ENCODE measurements around the gene KCNG2.

The KCNG2 gene

GRCh38 chr18:79779700-79780190 is 18.0 kb upstream of the KCNG2 start:
- H3K4me3 ChIP-seq (ENCODE audit: low read length) = no peak overlapping the region
- no peaks in the 10 kb centered on the region for H3K36me3 ChIP-seq (replicated peaks; ENCODE audit: low read depth, low read length)
- no peak overlapping the region for H2AFZ ChIP-seq (ENCODE audit: low read depth, low read length)
- H4K20me1 ChIP-seq (ENCODE audit: insufficient read depth, low read length) = no peaks in the 10 kb centered on the region
- peaks cover 21% of the 10 kb centered on the region for H3K27me3 ChIP-seq (ENCODE audit: low read depth, low read length)
- H3K4me2 ChIP-seq (ENCODE audit: low read length) = no peak overlapping the region
- H3K27ac ChIP-seq (ENCODE audit: low read length) = no peak overlapping the region
- TF ChIP-seq EZH2phosphoT487 (IDR thresholded peaks at IDR 0.05; ENCODE audit: low read depth) = no peak
- TF ChIP-seq, protein P1, sequence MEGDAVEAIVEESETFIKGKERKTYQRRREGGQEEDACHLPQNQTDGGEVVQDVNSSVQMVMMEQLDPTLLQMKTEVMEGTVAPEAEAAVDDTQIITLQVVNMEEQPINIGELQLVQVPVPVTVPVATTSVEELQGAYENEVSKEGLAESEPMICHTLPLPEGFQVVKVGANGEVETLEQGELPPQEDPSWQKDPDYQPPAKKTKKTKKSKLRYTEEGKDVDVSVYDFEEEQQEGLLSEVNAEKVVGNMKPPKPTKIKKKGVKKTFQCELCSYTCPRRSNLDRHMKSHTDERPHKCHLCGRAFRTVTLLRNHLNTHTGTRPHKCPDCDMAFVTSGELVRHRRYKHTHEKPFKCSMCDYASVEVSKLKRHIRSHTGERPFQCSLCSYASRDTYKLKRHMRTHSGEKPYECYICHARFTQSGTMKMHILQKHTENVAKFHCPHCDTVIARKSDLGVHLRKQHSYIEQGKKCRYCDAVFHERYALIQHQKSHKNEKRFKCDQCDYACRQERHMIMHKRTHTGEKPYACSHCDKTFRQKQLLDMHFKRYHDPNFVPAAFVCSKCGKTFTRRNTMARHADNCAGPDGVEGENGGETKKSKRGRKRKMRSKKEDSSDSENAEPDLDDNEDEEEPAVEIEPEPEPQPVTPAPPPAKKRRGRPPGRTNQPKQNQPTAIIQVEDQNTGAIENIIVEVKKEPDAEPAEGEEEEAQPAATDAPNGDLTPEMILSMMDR (IDR thresholded peaks at IDR 0.05; ENCODE audit: low read depth, low read length) = no peak
- H3K4me1 ChIP-seq (ENCODE audit: low read length) = no peaks in the 10 kb centered on the region
- H3K9ac ChIP-seq (ENCODE audit: low read length) = no peak overlapping the region
- H3K9me3 ChIP-seq (ENCODE audit: insufficient read depth, low read length) = no peaks in the 10 kb centered on the region
- no peaks in the 10 kb centered on the region for H3K79me2 ChIP-seq (ENCODE audit: low read length)

DNA sequence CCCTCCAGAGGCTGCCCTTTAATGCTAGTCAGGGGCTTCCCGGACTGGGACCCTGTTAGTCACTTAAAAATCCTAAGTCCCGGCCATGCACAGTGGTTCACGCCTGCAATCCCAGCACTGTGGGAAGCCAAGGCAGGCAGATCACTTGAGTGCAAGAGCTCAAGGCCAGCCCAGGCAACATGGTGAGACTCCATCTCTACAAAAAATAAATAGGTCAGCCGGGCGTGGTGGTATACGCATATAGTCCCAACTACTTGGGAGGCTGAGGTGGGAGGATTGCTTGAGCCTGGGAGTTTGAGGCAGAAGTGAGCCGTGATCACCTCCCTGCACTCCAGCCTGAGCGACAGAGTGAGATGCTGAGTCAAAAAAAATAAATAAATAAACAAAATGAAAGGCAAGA is 17.2 kb upstream of the KCNG2 start:
- Histone ChIP-seq H3K36me3 (replicated peaks; ENCODE audit: low read depth, low read length) (no peaks in the 10 kb centered on the region), H3K27me3 (ENCODE audit: low read depth, low read length) (peaks cover 21% of the 10 kb centered on the region), H3K27ac (ENCODE audit: low read length) (no peak overlapping the region), H3K4me1 (ENCODE audit: low read length) (no peaks in the 10 kb centered on the region), H4K20me1 (ENCODE audit: insufficient read depth, low read length) (no peaks in the 10 kb centered on the region), H3K4me2 (ENCODE audit: low read length) (no peak overlapping the region), H3K4me3 (ENCODE audit: low read length) (no peak overlapping the region), H3K79me2 (ENCODE audit: low read length) (no peaks in the 10 kb centered on the region), H2AFZ (ENCODE audit: low read depth, low read length) (no peak overlapping the region), H3K9me3 (ENCODE audit: insufficient read depth, low read length) (no peaks in the 10 kb centered on the region), H3K9ac (ENCODE audit: low read length) (no peak overlapping the region)
- TF ChIP-seq EZH2phosphoT487 (IDR thresholded peaks at IDR 0.05; ENCODE audit: low read depth) = no peak
- TF ChIP-seq, protein P1 (IDR thresholded peaks at IDR 0.05; ENCODE audit: low read depth, low read length) = no peak

- Histone ChIP-seq H3K27me3 (ENCODE audit: low read depth, low read length) (peaks cover 21% of the 10 kb centered on the region), H4K20me1 (ENCODE audit: insufficient read depth, low read length) (no peaks in the 10 kb centered on the region), H3K4me3 (ENCODE audit: low read length) (no peak overlapping the region), H3K9me3 (ENCODE audit: insufficient read depth, low read length) (no peaks in the 10 kb centered on the region), H3K4me2 (ENCODE audit: low read length) (no peak overlapping the region), H3K36me3 (replicated peaks; ENCODE audit: low read depth, low read length) (no peaks in the 10 kb centered on the region), H3K79me2 (ENCODE audit: low read length) (no peaks in the 10 kb centered on the region), H3K9ac (ENCODE audit: low read length) (no peak overlapping the region), H3K27ac (ENCODE audit: low read length) (no peak overlapping the region), H3K4me1 (ENCODE audit: low read length) (no peaks in the 10 kb centered on the region), H2AFZ (ENCODE audit: low read depth, low read length) (no peak overlapping the region)
- TF ChIP-seq, protein P1 (IDR thresholded peaks at IDR 0.05; ENCODE audit: low read depth, low read length) = no peak
Observed at GRCh38 chr18:79781331-79781941, 16.3 kb upstream of the KCNG2 start.

DNA sequence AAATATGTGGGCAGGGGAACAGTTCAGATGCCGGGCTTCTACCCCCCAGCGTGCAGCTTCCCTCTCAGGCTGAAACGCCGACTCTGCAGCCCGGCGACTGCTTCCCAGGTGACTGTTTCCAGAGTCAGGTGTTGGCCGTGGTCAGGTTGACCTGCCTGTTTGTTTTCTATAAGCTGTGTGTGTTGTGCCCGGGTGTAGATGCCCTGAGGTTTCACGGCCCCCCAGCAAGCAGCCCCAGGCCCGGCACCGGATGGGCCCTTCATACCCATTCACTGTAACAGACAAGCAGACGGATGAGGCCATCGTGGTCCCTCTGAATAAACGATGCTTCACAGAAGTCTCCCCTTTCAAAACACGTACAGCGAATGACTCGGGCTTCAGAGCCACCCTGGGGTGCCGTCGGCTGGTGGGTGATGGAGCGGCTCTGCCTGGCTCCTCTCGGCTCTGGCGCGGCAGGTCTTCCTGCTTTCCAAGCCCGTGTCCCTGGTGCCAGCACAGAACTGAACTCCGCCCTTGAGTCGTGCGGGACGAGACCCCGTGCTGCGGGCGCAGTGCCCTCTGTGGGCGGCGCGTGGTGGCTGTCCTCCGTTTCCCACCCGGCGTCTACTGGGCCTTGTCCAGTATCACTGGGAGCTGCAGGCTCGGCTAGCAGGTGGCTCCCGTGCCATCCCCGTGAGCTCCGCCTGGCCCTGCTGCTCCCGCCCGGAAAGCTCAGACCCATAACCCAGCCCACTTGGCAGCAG is 15.0 kb upstream of the KCNG2 start:
- no peak overlapping the region for H3K9ac ChIP-seq (ENCODE audit: low read length)
- no peak overlapping the region for H2AFZ ChIP-seq (ENCODE audit: low read depth, low read length)
- no peak overlapping the region for H3K27ac ChIP-seq (ENCODE audit: low read length)
- H4K20me1 ChIP-seq (ENCODE audit: insufficient read depth, low read length) = no peaks in the 10 kb centered on the region
- no peaks in the 10 kb centered on the region for H3K79me2 ChIP-seq (ENCODE audit: low read length)
- peaks cover 9% of the 10 kb centered on the region for H3K27me3 ChIP-seq (ENCODE audit: low read depth, low read length)
- H3K4me1 ChIP-seq (ENCODE audit: low read length) = no peaks in the 10 kb centered on the region
- H3K4me3 ChIP-seq (ENCODE audit: low read length) = no peak overlapping the region
- H3K36me3 ChIP-seq (replicated peaks; ENCODE audit: low read depth, low read length) = no peaks in the 10 kb centered on the region
- H3K9me3 ChIP-seq (ENCODE audit: insufficient read depth, low read length) = no peaks in the 10 kb centered on the region
- no peak for TF ChIP-seq EZH2phosphoT487 (IDR thresholded peaks at IDR 0.05; ENCODE audit: low read depth)
- TF ChIP-seq, protein P1 (IDR thresholded peaks at IDR 0.05; ENCODE audit: low read depth, low read length) = no peak
- no peak overlapping the region for H3K4me2 ChIP-seq (ENCODE audit: low read length)
